Measurements from ENCODE around the gene GLIS1. TPM values are rescaled to one million over a fixed set of nuclear protein-coding genes. Genes with fewer than 3 reads are reported as not detected.

Gene GLIS1
- total RNA-seq, 1 donor from 2014 or later: 1.6 TPM

GRCh38 chr1:53519421-53519820 is 219.5 kb downstream of the GLIS1 start:
- Mint-ChIP-seq H3K9me3 (no peaks in the 10 kb centered on the region), H3K4me1 (peaks cover 6% of the 10 kb centered on the region), H3K4me3 (no peak overlapping the region), H3K27ac (no peak overlapping the region), H3K36me3 (no peaks in the 10 kb centered on the region), H3K27me3 (ENCODE audit: low read depth) (peaks cover 35% of the 10 kb centered on the region)
- no peak for DNase-seq (ENCODE audit: low spot score in 2 of 2, unreplicated experiment in 2 of 2)
- TF ChIP-seq, protein P1, sequence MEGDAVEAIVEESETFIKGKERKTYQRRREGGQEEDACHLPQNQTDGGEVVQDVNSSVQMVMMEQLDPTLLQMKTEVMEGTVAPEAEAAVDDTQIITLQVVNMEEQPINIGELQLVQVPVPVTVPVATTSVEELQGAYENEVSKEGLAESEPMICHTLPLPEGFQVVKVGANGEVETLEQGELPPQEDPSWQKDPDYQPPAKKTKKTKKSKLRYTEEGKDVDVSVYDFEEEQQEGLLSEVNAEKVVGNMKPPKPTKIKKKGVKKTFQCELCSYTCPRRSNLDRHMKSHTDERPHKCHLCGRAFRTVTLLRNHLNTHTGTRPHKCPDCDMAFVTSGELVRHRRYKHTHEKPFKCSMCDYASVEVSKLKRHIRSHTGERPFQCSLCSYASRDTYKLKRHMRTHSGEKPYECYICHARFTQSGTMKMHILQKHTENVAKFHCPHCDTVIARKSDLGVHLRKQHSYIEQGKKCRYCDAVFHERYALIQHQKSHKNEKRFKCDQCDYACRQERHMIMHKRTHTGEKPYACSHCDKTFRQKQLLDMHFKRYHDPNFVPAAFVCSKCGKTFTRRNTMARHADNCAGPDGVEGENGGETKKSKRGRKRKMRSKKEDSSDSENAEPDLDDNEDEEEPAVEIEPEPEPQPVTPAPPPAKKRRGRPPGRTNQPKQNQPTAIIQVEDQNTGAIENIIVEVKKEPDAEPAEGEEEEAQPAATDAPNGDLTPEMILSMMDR (IDR thresholded peaks at IDR 0.05; ENCODE audit: unreplicated experiment): no peak

DNA sequence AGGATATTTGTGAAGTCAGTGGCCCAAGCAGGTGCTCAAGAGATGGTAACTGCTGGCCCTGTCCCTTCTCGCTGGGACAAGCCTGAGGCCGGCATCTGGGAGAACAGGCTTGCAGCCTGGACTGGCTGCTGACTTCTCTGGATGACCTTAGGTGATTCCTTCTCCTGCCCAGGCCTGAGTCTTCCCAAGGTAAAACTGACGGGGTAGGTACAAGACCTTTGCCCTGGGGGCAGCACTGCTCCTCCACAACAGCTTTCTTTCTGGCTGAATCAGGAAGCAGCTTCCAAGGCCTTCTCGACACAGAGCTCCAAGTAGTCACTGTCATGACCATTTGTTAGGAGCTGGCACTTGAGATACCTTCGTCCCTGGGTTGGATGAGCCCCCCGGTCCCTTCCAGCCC is 220.2 kb downstream of the GLIS1 start:
- DNase-seq (ENCODE audit: low spot score in 2 of 2, unreplicated experiment in 2 of 2): no peak
- Mint-ChIP-seq H3K4me3 (no peak overlapping the region), H3K36me3 (no peaks in the 10 kb centered on the region), H3K4me1 (peaks cover 3% of the 10 kb centered on the region), H3K27ac (no peak overlapping the region), H3K9me3 (no peaks in the 10 kb centered on the region), H3K27me3 (ENCODE audit: low read depth) (peaks cover 40% of the 10 kb centered on the region)
- TF ChIP-seq, protein P1 (IDR thresholded peaks at IDR 0.05; ENCODE audit: unreplicated experiment): no peak

GRCh38 chr1:53517821-53518352 is 221.1 kb downstream of the GLIS1 start:
- Mint-ChIP-seq H3K9me3 (no peaks in the 10 kb centered on the region), H3K27ac (no peak overlapping the region), H3K27me3 (ENCODE audit: low read depth) (peaks cover 33% of the 10 kb centered on the region), H3K36me3 (no peaks in the 10 kb centered on the region), H3K4me1 (peaks cover 10% of the 10 kb centered on the region), H3K4me3 (no peak overlapping the region)
- TF ChIP-seq, protein P1 (IDR thresholded peaks at IDR 0.05; ENCODE audit: unreplicated experiment): no peak
- DNase-seq (ENCODE audit: low spot score in 2 of 2, unreplicated experiment in 2 of 2): no peak

- Mint-ChIP-seq H3K27me3 (ENCODE audit: low read depth) (peaks cover 33% of the 10 kb centered on the region), H3K4me3 (no peak overlapping the region), H3K36me3 (no peaks in the 10 kb centered on the region), H3K27ac (no peak overlapping the region), H3K9me3 (no peaks in the 10 kb centered on the region), H3K4me1 (peaks cover 18% of the 10 kb centered on the region)
- TF ChIP-seq, protein P1 (IDR thresholded peaks at IDR 0.05; ENCODE audit: unreplicated experiment): no peak
- no peak for DNase-seq (ENCODE audit: low spot score in 2 of 2, unreplicated experiment in 2 of 2)
These were observed 221.9 kb downstream of the GLIS1 start for GRCh38 chr1:53517109-53517508.

GRCh38 chr1:53516181-53516580 is 222.8 kb downstream of the GLIS1 start:
- peaks cover 27% of the 10 kb centered on the region for H3K27me3 Mint-ChIP-seq (ENCODE audit: low read depth)
- H3K4me1 Mint-ChIP-seq: peaks cover 26% of the 10 kb centered on the region
- no peaks in the 10 kb centered on the region for H3K9me3 Mint-ChIP-seq
- H3K27ac Mint-ChIP-seq: no peak overlapping the region
- TF ChIP-seq, protein P1 (IDR thresholded peaks at IDR 0.05; ENCODE audit: unreplicated experiment): no peak
- H3K36me3 Mint-ChIP-seq: no peaks in the 10 kb centered on the region
- DNase-seq (ENCODE audit: low spot score in 2 of 2, unreplicated experiment in 2 of 2): no peak
- H3K4me3 Mint-ChIP-seq: no peak overlapping the region

DNA sequence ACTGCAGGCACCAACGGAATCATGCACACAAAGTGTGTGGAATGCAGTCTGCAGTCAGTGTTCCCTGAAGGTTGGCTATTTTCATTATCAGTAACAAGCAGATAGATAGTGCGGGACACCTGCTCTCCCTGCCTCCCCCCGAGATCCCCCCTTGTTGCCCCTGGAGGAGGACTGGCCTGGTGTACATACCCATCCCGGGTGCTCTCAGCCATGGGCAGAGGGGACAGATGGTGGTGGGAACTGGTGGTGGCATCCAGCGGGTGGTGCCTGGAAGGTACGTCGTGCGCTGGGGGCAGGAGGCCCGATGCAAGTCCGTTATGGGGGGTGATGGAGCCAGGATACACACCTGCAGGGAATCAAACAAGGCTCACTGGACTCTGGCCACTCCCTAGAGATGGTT is 224.5 kb downstream of the GLIS1 start:
- H3K4me3 Mint-ChIP-seq: no peak overlapping the region
- no peaks in the 10 kb centered on the region for H3K36me3 Mint-ChIP-seq
- TF ChIP-seq, protein P1 (IDR thresholded peaks at IDR 0.05; ENCODE audit: unreplicated experiment): no peak
- H3K9me3 Mint-ChIP-seq: no peaks in the 10 kb centered on the region
- peaks cover 28% of the 10 kb centered on the region for H3K4me1 Mint-ChIP-seq
- H3K27me3 Mint-ChIP-seq (ENCODE audit: low read depth): peaks cover 31% of the 10 kb centered on the region
- H3K27ac Mint-ChIP-seq: no peak overlapping the region
- no peak for DNase-seq (ENCODE audit: low spot score in 2 of 2, unreplicated experiment in 2 of 2)

All from mesothelial cell of epicardium (in vitro differentiated cells).